Type B pancreatic cell (in vitro differentiated cells): ENCODE results near the gene SPATA6. TPM values are rescaled to one million over a fixed set of nuclear protein-coding genes. Genes with fewer than 3 reads are reported as not detected.

Source experiments
- DNase-seq: peaks from one replicate; pipeline ENCODE4 v3.0.0; 2021; ENCODE audit warnings: mixed read lengths; ENCODE audit not compliant: unreplicated experiment; ENCODE audit errors: extremely low spot score
- H3K27ac Mint-ChIP-seq: 2 replicates; pipeline ENCODE4 v1.8.0; 2021; ENCODE audit warnings: mild to moderate bottlenecking, mixed read lengths
- H3K27me3 Mint-ChIP-seq: 2 replicates; pipeline ENCODE4 v1.8.0; 2021; ENCODE audit warnings: mixed read lengths
- H3K36me3 Mint-ChIP-seq: 2 replicates; pipeline ENCODE4 v1.8.0; 2021; ENCODE audit warnings: mixed read lengths
- H3K4me1 Mint-ChIP-seq: one replicate; pipeline ENCODE4 v1.8.0; 2021; ENCODE audit warnings: mixed read lengths; ENCODE audit not compliant: unreplicated experiment
- H3K4me3 Mint-ChIP-seq: 2 replicates; pipeline ENCODE4 v1.8.0; 2021; ENCODE audit warnings: mild to moderate bottlenecking, mixed read lengths
- H3K9me3 Mint-ChIP-seq: 2 replicates; pipeline ENCODE4 v1.8.0; 2021; ENCODE audit warnings: mixed read lengths
- total RNA-seq: library from RNA; stranded (reverse); gene quantifications from 2 replicates; pipeline ENCODE4 v1.2.1, GENCODE V29; 2021; ENCODE audit warnings: low replicate concordance
- TF ChIP-seq, protein P1 (sequence below): fragments of 200-600 bp; sonication (generic); conservative IDR thresholded peaks from 2 replicates; pipeline ENCODE4 v1.5.0; 2021; ENCODE audit warnings: antibody characterized with exemption, mild to moderate bottlenecking

SPATA6 gene
- total RNA-seq, 1 donor from 2014 or later = 23.5 TPM

DNA sequence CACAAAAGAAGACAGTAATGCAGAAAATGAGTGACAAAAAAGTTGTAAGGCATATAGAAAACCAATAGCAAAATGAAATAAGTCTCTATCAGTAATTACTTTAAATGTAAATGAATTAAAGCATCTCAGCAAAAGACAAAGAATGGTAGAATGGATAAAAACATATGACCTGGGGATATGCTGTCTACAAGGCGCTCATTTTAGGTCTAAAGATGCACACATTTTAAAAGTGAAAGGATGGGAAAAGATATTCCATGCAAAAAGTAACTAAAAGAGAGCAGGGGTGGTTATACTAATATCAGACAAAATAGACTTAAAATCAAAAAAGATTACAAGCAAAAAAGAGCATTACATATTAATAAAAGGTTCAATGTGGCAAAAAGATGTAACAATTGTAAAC lies 41.2 kb downstream of the SPATA6 start:
- no peak overlapping the region for H3K4me3 Mint-ChIP-seq
- TF ChIP-seq, protein P1, sequence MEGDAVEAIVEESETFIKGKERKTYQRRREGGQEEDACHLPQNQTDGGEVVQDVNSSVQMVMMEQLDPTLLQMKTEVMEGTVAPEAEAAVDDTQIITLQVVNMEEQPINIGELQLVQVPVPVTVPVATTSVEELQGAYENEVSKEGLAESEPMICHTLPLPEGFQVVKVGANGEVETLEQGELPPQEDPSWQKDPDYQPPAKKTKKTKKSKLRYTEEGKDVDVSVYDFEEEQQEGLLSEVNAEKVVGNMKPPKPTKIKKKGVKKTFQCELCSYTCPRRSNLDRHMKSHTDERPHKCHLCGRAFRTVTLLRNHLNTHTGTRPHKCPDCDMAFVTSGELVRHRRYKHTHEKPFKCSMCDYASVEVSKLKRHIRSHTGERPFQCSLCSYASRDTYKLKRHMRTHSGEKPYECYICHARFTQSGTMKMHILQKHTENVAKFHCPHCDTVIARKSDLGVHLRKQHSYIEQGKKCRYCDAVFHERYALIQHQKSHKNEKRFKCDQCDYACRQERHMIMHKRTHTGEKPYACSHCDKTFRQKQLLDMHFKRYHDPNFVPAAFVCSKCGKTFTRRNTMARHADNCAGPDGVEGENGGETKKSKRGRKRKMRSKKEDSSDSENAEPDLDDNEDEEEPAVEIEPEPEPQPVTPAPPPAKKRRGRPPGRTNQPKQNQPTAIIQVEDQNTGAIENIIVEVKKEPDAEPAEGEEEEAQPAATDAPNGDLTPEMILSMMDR = no peak
- H3K4me1 Mint-ChIP-seq = no peaks in the 10 kb centered on the region
- no peaks in the 10 kb centered on the region for H3K9me3 Mint-ChIP-seq
- no peaks in the 10 kb centered on the region for H3K27me3 Mint-ChIP-seq
- no peak overlapping the region for H3K27ac Mint-ChIP-seq
- peaks cover 6% of the 10 kb centered on the region for H3K36me3 Mint-ChIP-seq
- no peak for DNase-seq

DNA sequence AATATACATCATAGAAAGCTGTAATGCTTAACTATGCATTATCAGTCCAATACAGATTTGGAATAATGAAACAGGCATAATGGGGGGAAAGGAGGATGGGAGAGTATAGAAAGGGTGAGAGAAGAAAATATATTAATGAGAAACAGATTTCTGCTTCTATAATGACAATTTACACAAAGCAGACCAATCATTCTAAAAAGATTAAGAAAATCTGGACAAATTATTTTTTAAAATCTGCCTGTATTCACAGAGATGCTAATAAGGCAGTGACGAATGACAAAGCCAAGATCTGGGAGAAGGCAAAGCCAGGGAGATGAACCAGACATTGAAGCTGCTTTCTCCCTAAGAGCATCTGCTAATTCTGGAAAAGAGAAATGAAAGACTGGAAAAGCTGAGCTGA lies 50.0 kb downstream of the SPATA6 start:
- H3K27ac Mint-ChIP-seq = no peak overlapping the region
- H3K27me3 Mint-ChIP-seq = no peaks in the 10 kb centered on the region
- H3K4me3 Mint-ChIP-seq = no peak overlapping the region
- H3K4me1 Mint-ChIP-seq = no peaks in the 10 kb centered on the region
- DNase-seq = no peak
- H3K36me3 Mint-ChIP-seq = no peaks in the 10 kb centered on the region
- TF ChIP-seq, protein P1 = no peak
- no peaks in the 10 kb centered on the region for H3K9me3 Mint-ChIP-seq

DNA sequence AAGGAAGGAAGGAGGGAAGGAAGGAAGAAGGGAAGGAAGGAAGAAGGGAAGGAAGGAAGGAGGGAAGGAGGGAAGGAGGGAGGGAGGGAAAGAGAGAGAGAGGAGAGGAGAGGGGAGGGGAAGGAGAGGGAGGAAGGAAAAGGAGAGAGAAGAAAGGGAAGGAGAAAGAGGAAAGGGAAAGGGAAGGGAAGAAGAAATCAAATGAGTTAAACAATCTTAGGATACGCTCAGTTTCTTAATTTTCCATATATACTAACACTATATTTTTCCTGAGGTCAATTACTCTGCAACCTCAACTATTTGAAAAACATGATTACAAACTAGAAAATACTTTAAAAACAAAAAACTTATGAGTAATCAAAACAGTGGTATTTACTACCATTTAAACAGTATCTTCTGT lies 53.3 kb downstream of the SPATA6 start:
- no peaks in the 10 kb centered on the region for H3K27me3 Mint-ChIP-seq
- TF ChIP-seq, protein P1 = no peak
- DNase-seq = no peak
- no peak overlapping the region for H3K4me3 Mint-ChIP-seq
- H3K36me3 Mint-ChIP-seq = no peaks in the 10 kb centered on the region
- H3K27ac Mint-ChIP-seq = no peak overlapping the region
- H3K4me1 Mint-ChIP-seq = no peaks in the 10 kb centered on the region
- no peaks in the 10 kb centered on the region for H3K9me3 Mint-ChIP-seq

DNA sequence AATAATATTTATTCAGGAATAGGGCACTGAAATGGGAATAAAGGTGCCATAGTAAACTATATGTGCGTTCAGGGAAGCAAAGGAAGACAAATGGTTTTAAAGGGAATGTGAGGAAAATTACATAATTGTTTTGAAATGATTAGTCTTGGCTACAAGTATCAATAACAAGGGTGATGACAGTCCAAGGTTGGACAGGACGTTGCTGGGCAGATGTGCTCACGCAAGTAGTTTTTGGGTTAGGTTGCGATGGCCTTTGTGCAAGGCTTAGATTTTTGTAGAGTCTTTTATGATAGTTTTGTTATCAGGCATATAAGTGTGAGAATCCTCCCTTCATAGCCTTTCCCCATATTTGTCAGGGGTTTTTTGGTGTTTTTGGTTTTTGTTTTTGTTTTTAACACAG lies 57.0 kb downstream of the SPATA6 start:
- TF ChIP-seq, protein P1 = no peak
- Mint-ChIP-seq H3K4me1 (no peaks in the 10 kb centered on the region), H3K36me3 (peaks cover 9% of the 10 kb centered on the region), H3K9me3 (peaks cover 4% of the 10 kb centered on the region), H3K27me3 (no peaks in the 10 kb centered on the region), H3K4me3 (no peak overlapping the region), H3K27ac (no peak overlapping the region)
- no peak for DNase-seq

DNA sequence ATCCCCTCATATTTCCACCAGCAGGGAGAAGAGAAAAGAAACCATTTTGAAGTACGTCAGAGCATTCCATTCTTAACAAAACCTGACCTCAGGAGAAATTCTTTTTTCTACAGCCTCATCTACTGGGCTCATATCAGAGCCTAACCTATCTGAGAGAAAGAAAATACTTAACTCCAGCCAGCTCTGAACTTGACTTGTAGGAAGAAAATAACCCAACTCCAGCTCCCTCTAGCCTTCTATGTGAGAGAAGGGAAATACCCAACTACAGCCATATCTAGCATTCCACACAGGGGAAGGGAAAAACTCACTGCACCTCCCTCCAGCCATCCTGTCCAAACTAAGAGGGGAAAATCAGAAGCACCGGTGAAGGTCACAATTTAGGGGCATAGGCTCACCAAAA lies 57.7 kb downstream of the SPATA6 start:
- H3K4me1 Mint-ChIP-seq = no peaks in the 10 kb centered on the region
- peaks cover 10% of the 10 kb centered on the region for H3K36me3 Mint-ChIP-seq
- TF ChIP-seq, protein P1 = no peak
- peak overlapping the region; percentile 65 for H3K27ac Mint-ChIP-seq
- peak overlapping the region; percentile 7 for H3K4me3 Mint-ChIP-seq
- H3K27me3 Mint-ChIP-seq = no peaks in the 10 kb centered on the region
- peaks cover 6% of the 10 kb centered on the region for H3K9me3 Mint-ChIP-seq
- DNase-seq = no peak

DNA sequence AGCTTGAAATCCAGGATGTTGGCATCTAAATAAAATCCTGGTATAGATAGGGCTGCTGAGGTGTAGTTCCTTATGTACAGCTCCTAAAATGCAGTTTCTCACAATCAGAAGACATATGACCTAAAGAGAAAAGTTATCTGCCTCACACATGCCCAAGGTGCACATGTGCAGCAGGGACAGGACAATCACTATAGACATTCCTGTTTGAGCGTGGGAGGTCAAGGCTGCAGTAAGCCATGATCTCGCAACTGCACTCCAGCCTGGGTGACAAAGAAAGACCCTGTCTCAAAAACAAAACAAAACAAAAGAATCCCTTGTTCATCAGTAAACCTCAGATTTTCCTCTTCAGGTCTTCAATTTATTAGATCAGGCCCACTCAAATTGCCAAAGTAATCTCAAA lies 66.1 kb downstream of the SPATA6 start:
- no peak overlapping the region for H3K4me3 Mint-ChIP-seq
- H3K27me3 Mint-ChIP-seq = no peaks in the 10 kb centered on the region

More for the DNA sequence above, 66.1 kb downstream of the SPATA6 start:
- Mint-ChIP-seq H3K4me1 (no peaks in the 10 kb centered on the region), H3K27ac (no peak overlapping the region), H3K9me3 (peaks cover 6% of the 10 kb centered on the region), H3K36me3 (peaks cover 29% of the 10 kb centered on the region)
- DNase-seq = no peak
- TF ChIP-seq, protein P1 = no peak
